ENCODE measurements around the gene AKAP1. TPM values are rescaled to one million over a fixed set of nuclear protein-coding genes. Genes with fewer than 3 reads are reported as not detected.

AKAP1 gene
- total and polyA plus RNA-seq, 4 donors, result 31.3 to 58.5 (median 39.8) TPM

DNA sequence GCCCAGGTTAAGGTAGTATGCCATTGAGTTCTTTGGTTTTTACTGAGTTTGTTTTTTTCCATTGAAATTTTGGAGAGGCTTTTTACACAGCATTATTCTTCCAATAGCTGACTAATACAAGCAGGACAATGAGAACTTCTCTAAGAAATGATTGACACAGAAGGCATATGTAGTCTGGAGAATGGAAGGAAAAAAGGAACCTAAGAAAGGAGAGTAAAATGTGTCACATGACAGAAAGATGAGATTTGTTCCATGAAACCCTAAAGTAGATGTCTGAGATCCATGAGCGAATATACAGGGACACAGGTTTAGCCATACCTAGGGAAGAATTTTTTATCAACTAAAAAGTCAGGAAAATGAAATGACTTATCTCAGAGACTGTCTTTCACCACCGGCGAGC, 80.7 kb downstream of the AKAP1 start:
- DNase-seq (ENCODE audit: low spot score), result no peak
- H3K27ac ChIP-seq (ENCODE audit: low read depth in 1 of 2, low read length in 2 of 2), result no peak overlapping the region
- TF ChIP-seq RXRA (IDR thresholded peaks at IDR 0.05) (no peak), SP1 (IDR thresholded peaks at IDR 0.05) (no peak), EGR1 (IDR thresholded peaks at IDR 0.05; ENCODE audit: low read depth in 2 of 2) (no peak), TAF1 (conservative IDR thresholded peaks at IDR 0.05) (no peak), GABPA (IDR thresholded peaks at IDR 0.05 in 1 of 2, conservative IDR thresholded peaks at IDR 0.05 in 1 of 2) (no peak), FOXA2 (IDR thresholded peaks at IDR 0.05) (no peak), NR2F2 (IDR thresholded peaks at IDR 0.05) (no peak), HNF4A (conservative IDR thresholded peaks at IDR 0.05) (no peak), YY1 (IDR thresholded peaks at IDR 0.05) (no peak), FOXA1 (IDR thresholded peaks at IDR 0.05) (no peak), RAD21 (IDR thresholded peaks at IDR 0.05) (no peak), JUND (IDR thresholded peaks at IDR 0.05) (no peak)
- TF ChIP-seq, protein P1, sequence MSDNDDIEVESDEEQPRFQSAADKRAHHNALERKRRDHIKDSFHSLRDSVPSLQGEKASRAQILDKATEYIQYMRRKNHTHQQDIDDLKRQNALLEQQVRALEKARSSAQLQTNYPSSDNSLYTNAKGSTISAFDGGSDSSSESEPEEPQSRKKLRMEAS (IDR thresholded peaks at IDR 0.05), result no peak
- TF ChIP-seq, protein P2, sequence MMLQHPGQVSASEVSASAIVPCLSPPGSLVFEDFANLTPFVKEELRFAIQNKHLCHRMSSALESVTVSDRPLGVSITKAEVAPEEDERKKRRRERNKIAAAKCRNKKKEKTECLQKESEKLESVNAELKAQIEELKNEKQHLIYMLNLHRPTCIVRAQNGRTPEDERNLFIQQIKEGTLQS (IDR thresholded peaks at IDR 0.05), result no peak
- TF ChIP-seq, protein P3, sequence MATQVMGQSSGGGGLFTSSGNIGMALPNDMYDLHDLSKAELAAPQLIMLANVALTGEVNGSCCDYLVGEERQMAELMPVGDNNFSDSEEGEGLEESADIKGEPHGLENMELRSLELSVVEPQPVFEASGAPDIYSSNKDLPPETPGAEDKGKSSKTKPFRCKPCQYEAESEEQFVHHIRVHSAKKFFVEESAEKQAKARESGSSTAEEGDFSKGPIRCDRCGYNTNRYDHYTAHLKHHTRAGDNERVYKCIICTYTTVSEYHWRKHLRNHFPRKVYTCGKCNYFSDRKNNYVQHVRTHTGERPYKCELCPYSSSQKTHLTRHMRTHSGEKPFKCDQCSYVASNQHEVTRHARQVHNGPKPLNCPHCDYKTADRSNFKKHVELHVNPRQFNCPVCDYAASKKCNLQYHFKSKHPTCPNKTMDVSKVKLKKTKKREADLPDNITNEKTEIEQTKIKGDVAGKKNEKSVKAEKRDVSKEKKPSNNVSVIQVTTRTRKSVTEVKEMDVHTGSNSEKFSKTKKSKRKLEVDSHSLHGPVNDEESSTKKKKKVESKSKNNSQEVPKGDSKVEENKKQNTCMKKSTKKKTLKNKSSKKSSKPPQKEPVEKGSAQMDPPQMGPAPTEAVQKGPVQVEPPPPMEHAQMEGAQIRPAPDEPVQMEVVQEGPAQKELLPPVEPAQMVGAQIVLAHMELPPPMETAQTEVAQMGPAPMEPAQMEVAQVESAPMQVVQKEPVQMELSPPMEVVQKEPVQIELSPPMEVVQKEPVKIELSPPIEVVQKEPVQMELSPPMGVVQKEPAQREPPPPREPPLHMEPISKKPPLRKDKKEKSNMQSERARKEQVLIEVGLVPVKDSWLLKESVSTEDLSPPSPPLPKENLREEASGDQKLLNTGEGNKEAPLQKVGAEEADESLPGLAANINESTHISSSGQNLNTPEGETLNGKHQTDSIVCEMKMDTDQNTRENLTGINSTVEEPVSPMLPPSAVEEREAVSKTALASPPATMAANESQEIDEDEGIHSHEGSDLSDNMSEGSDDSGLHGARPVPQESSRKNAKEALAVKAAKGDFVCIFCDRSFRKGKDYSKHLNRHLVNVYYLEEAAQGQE (IDR thresholded peaks at IDR 0.05), result no peak
- TF ChIP-seq, protein P4, sequence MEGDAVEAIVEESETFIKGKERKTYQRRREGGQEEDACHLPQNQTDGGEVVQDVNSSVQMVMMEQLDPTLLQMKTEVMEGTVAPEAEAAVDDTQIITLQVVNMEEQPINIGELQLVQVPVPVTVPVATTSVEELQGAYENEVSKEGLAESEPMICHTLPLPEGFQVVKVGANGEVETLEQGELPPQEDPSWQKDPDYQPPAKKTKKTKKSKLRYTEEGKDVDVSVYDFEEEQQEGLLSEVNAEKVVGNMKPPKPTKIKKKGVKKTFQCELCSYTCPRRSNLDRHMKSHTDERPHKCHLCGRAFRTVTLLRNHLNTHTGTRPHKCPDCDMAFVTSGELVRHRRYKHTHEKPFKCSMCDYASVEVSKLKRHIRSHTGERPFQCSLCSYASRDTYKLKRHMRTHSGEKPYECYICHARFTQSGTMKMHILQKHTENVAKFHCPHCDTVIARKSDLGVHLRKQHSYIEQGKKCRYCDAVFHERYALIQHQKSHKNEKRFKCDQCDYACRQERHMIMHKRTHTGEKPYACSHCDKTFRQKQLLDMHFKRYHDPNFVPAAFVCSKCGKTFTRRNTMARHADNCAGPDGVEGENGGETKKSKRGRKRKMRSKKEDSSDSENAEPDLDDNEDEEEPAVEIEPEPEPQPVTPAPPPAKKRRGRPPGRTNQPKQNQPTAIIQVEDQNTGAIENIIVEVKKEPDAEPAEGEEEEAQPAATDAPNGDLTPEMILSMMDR (IDR thresholded peaks at IDR 0.05; ENCODE audit: low read depth, low read length, missing input control), result no peak
- TF ChIP-seq, protein P5, sequence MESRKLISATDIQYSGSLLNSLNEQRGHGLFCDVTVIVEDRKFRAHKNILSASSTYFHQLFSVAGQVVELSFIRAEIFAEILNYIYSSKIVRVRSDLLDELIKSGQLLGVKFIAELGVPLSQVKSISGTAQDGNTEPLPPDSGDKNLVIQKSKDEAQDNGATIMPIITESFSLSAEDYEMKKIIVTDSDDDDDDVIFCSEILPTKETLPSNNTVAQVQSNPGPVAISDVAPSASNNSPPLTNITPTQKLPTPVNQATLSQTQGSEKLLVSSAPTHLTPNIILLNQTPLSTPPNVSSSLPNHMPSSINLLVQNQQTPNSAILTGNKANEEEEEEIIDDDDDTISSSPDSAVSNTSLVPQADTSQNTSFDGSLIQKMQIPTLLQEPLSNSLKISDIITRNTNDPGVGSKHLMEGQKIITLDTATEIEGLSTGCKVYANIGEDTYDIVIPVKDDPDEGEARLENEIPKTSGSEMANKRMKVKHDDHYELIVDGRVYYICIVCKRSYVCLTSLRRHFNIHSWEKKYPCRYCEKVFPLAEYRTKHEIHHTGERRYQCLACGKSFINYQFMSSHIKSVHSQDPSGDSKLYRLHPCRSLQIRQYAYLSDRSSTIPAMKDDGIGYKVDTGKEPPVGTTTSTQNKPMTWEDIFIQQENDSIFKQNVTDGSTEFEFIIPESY (IDR thresholded peaks at IDR 0.05), result no peak
- no peaks in the 10 kb centered on the region for H3K27me3 ChIP-seq (ENCODE audit: control insufficient read depth in 4 of 4, insufficient read depth in 4 of 4, low read length in 3 of 4)
- no peak overlapping the region for H3K4me3 ChIP-seq (ENCODE audit: low read depth in 1 of 3, low read length in 3 of 3)
- H3K9me3 ChIP-seq (ENCODE audit: control insufficient read depth in 4 of 4, low read length in 3 of 4), result no peaks in the 10 kb centered on the region
- WGBS, result 91% methylated on average over 3 of the region's 3 CpGs
- H3K9ac ChIP-seq (ENCODE audit: low read depth in 1 of 2, low read length in 2 of 2), result no peak overlapping the region
- no peaks in the 10 kb centered on the region for H3K36me3 ChIP-seq (ENCODE audit: control insufficient read depth in 4 of 4, insufficient read depth in 3 of 4, low read depth in 1 of 4, low read length in 3 of 4)
- no peaks in the 10 kb centered on the region for H3K4me1 ChIP-seq (ENCODE audit: control insufficient read depth in 4 of 4, insufficient read depth in 4 of 4, low read length in 3 of 4)

DNA sequence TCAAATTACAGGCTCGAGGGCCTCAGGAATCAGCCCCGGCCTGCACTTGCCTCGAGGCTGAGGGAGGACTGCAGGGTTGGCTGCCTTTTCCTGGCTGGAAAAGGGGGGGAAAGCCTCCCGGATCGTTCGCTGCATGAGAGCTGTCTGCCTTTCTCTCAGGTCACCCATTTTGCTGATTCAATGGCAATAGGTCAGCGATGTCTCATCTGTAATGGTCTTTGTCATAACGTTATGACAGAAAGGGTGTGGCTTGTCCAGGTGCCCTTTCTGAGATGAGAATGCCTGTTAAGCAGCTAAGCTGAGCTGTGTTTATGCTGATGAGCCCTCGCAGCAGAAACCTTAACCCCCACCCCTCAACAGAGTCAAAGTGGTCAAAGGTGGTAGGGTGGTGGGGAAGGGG, 81.8 kb downstream of the AKAP1 start:
- Histone ChIP-seq H3K4me1 (ENCODE audit: control insufficient read depth in 4 of 4, insufficient read depth in 4 of 4, low read length in 3 of 4) (no peaks in the 10 kb centered on the region), H3K36me3 (ENCODE audit: control insufficient read depth in 4 of 4, insufficient read depth in 3 of 4, low read depth in 1 of 4, low read length in 3 of 4) (no peaks in the 10 kb centered on the region), H3K9me3 (ENCODE audit: control insufficient read depth in 4 of 4, low read length in 3 of 4) (no peaks in the 10 kb centered on the region), H3K27ac (ENCODE audit: low read depth in 1 of 2, low read length in 2 of 2) (no peak overlapping the region), H3K4me3 (ENCODE audit: low read depth in 1 of 3, low read length in 3 of 3) (no peak overlapping the region), H3K9ac (ENCODE audit: low read depth in 1 of 2, low read length in 2 of 2) (no peak overlapping the region), H3K27me3 (ENCODE audit: control insufficient read depth in 4 of 4, insufficient read depth in 4 of 4, low read length in 3 of 4) (no peaks in the 10 kb centered on the region)
- whole genome bisulfite sequencing, result 57% methylated on average over 9 of the region's 9 CpGs
- no peak for DNase-seq (ENCODE audit: low spot score)
- TF ChIP-seq TAF1 (conservative IDR thresholded peaks at IDR 0.05), result no peak
- TF ChIP-seq YY1 (IDR thresholded peaks at IDR 0.05), result no peak
- TF ChIP-seq NR2F2 (IDR thresholded peaks at IDR 0.05), result no peak
- no peak for TF ChIP-seq JUND (IDR thresholded peaks at IDR 0.05)
- no peak for TF ChIP-seq FOXA1 (IDR thresholded peaks at IDR 0.05)
- TF ChIP-seq, protein P1 (IDR thresholded peaks at IDR 0.05), result no peak
- no peak for TF ChIP-seq HNF4A (conservative IDR thresholded peaks at IDR 0.05)
- TF ChIP-seq EGR1 (IDR thresholded peaks at IDR 0.05; ENCODE audit: low read depth in 2 of 2), result no peak
- TF ChIP-seq HNF4G (IDR thresholded peaks at IDR 0.05), result no peak
- TF ChIP-seq, protein P5 (IDR thresholded peaks at IDR 0.05), result no peak
